T-helper 2 cell treated with Interferon-gamma antibody and Interleukin-4, amounts not matched to agents 5 μg/mL and 100 μg/mL, for 36 hours (primary cell): ENCODE measurements around the gene PHRF1.

Experiments
- DNase-seq: peaks from one replicate; pipeline ENCODE4 v3.0.0; 2021; ENCODE audit warnings: low spot score
- H3K27ac Mint-ChIP-seq: one replicate; pipeline ENCODE4 v1.8.0; 2021; ENCODE audit warnings: mild to moderate bottlenecking, mixed read lengths
- H3K27me3 Mint-ChIP-seq: one replicate; pipeline ENCODE4 v1.8.0; 2021; ENCODE audit warnings: low read depth, mixed read lengths
- H3K36me3 Mint-ChIP-seq: one replicate; pipeline ENCODE4 v1.8.0; 2021; ENCODE audit warnings: low read depth, mixed read lengths
- H3K4me1 Mint-ChIP-seq: one replicate; pipeline ENCODE4 v1.8.0; 2021; ENCODE audit warnings: low read depth, mixed read lengths
- H3K4me3 Mint-ChIP-seq: one replicate; pipeline ENCODE4 v1.8.0; 2022; ENCODE audit warnings: mild to moderate bottlenecking, moderate library complexity, mixed read lengths
- H3K9me3 Mint-ChIP-seq: one replicate; pipeline ENCODE4 v1.8.0; 2021; ENCODE audit warnings: mixed read lengths

PHRF1 gene

DNA sequence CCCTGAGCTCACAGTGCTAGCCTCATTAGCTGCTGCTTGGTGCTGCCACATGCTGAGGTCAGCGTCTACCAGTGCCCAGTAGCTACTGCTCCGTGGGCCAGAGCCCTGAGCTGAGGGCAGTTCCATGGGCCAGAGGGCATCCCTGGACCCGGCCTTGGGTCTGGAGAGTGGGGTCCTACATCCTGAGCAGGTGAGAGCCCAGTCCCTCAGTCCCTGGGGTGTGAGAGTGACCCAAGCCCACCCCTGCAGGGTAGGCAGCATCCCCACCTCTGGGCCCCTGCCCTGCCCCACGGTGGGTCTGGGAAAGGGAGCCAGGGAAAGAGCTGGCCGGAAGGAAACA lies 25.6 kb upstream of the PHRF1 start:
- no peak for DNase-seq
- Mint-ChIP-seq H3K27ac (no peak overlapping the region), H3K4me3 (no peak overlapping the region), H3K36me3 (no peaks in the 10 kb centered on the region), H3K4me1 (no peaks in the 10 kb centered on the region), H3K9me3 (no peaks in the 10 kb centered on the region), H3K27me3 (no peaks in the 10 kb centered on the region)

- Mint-ChIP-seq H3K4me1 (no peaks in the 10 kb centered on the region), H3K4me3 (no peak overlapping the region), H3K27me3 (no peaks in the 10 kb centered on the region), H3K27ac (no peak overlapping the region), H3K9me3 (no peaks in the 10 kb centered on the region), H3K36me3 (no peaks in the 10 kb centered on the region)
- no peak for DNase-seq
Measured at GRCh38 chr11:551131-551530, 25.1 kb upstream of the PHRF1 start.

GRCh38 chr11:551596-551995 lies 24.7 kb upstream of the PHRF1 start:
- H3K27me3 Mint-ChIP-seq: peaks cover 4% of the 10 kb centered on the region

DNA sequence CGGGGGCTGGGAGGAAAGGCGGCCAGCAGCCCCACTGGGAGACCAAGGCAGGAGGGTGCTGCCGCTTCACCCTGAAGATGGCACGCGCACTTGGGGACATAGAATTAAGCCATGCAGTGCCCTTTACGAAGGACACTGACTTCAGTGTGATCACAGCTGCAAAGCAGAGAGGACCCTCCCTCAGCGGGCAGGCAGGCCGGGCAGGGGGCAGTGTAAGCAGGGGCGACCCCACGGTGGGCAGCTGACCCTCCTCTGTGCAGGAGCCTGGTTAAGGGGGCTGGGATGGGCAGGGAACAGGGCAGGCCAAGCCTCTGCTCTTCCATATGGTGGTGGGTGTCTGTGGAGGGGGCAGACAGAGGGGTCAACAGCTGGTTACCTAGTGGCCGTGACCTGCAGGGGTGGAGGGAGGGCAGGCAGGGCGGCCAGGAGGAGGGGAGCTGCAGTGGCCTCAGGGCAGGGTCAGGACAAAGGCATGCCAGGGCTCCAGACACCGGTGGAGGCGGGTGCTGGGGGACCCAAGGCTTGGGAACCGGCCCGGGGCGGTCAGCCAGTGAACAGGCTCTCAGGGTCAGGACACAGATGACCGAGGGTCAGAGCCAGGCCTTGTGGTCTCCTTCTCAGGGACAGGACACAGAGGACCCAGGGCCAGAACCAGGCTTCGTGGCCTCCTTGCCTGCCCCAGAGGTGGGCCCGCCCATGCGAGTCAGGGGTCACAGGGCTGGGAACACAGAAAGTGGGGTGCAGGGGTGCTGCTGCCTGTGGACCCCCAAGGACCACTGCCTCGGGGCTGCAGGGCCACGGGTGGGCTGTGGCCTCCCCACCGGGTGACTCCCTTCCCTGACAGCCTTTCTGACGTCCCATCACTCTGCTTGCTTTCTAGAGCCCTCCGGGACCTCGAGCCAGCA lies 22.9 kb upstream of the PHRF1 start:
- no peak for DNase-seq
- no peaks in the 10 kb centered on the region for H3K9me3 Mint-ChIP-seq
- H3K36me3 Mint-ChIP-seq: no peaks in the 10 kb centered on the region
- peaks cover 14% of the 10 kb centered on the region for H3K27me3 Mint-ChIP-seq
- H3K4me3 Mint-ChIP-seq: no peak overlapping the region
- H3K27ac Mint-ChIP-seq: no peak overlapping the region
- H3K4me1 Mint-ChIP-seq: no peaks in the 10 kb centered on the region

More at GRCh38 chr11:551596-551995, 24.7 kb upstream of the PHRF1 start:
- DNase-seq: no peak
- Mint-ChIP-seq H3K36me3 (no peaks in the 10 kb centered on the region), H3K27ac (no peak overlapping the region), H3K9me3 (no peaks in the 10 kb centered on the region), H3K4me1 (no peaks in the 10 kb centered on the region), H3K4me3 (no peak overlapping the region)

DNA sequence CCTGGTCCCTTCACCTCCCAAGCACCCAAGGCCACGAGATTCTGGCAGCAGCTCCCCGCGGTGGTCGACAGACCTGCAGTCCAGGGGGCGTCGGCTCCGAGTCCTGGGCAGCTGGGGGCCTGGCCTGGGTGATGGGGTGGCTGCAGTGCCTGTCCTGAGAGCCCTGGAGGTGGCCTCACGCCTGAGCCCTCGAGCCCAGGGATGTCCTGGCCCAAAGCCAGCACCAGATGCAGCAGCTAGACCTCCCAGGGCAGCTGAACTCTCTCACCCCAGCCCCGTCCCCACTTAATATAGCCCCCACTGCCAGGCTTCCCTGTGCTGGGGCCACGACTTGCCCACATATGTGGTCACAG lies 22.3 kb upstream of the PHRF1 start:
- Mint-ChIP-seq H3K4me1 (no peaks in the 10 kb centered on the region), H3K9me3 (no peaks in the 10 kb centered on the region)

DNA sequence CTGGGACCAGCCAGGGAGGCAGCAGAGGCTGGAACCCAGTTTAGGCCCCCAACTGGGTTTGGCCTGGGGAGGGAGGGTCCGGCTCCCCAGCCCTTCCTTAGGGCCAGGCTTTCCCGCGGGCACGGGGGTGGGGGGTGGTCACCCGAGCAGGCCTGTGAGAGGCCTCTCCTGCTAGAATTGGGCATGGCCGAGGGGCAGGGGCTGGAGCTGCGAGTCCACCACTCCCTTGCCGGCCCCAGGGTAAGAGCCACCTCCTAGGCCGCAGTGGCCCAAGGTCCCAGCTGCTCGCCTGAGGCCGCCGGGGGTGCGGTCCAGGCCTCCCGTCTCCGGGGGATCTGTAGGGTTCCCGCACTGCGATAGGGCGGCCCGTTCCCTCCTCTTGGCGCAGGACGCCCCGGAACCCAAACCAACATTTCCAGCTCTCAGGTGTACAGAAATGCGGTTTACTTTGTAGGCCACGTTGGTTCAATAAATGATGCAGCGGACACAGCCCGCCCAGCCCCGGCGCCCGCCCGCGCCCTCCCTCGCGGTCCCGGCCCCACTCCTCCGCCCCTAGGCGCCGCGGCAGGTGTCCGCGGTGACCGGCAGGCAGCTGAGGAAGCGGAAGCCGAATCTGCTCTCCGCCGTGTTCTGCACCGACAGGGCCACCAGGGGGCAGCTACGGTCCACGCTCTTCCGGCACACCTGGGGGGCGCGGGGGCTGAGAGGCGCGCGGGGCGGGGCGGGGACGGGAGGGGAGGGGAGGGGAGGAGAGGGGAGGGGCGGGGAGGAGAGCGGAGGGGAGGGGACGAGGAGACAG lies 21.6 kb upstream of the PHRF1 start:
- Mint-ChIP-seq H3K9me3 (no peaks in the 10 kb centered on the region), H3K4me1 (peaks cover under 1% of the 10 kb centered on the region), H3K27me3 (peaks cover 14% of the 10 kb centered on the region), H3K36me3 (no peaks in the 10 kb centered on the region), H3K4me3 (no peak overlapping the region), H3K27ac (no peak overlapping the region)
- DNase-seq: peak; percentile 65

More for the DNA sequence above, 22.3 kb upstream of the PHRF1 start:
- Mint-ChIP-seq H3K36me3 (no peaks in the 10 kb centered on the region), H3K27me3 (peaks cover 14% of the 10 kb centered on the region), H3K27ac (no peak overlapping the region), H3K4me3 (no peak overlapping the region)
- DNase-seq: no peak

DNA sequence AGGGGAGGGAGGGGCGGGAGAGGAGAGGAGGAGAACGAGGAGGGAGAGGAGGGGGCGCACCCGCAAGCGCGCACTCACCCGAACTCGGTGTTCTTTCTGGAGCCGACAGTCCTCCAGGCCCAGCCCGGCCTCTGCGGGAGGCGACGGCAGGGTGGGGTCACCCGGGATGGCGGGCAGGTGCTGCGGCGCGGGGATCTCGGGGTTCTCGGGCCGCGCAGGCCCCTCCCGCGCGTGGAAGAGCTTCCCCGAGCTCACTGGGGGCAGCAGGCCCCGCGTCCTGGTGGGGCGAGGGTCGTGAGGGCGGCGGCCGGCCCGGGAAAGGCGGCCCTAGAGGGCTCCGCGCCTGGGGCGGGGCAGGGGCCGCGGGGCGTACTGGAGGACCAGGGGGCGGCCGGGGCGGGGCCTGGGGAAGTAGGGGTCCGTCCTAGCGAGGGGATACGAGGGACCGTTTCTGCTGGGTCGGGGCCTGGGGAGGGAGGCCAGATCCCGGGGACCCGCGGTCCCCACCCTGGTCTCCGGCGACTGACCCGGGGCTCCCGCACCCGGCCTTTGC lies 21.0 kb upstream of the PHRF1 start:
- DNase-seq: no peak
- Mint-ChIP-seq H3K9me3 (no peaks in the 10 kb centered on the region), H3K36me3 (no peaks in the 10 kb centered on the region), H3K27ac (no peak overlapping the region), H3K4me1 (peaks cover 5% of the 10 kb centered on the region), H3K27me3 (peaks cover 14% of the 10 kb centered on the region), H3K4me3 (no peak overlapping the region)

- Mint-ChIP-seq H3K27me3 (peaks cover 14% of the 10 kb centered on the region), H3K9me3 (no peaks in the 10 kb centered on the region), H3K27ac (no peak overlapping the region), H3K36me3 (no peaks in the 10 kb centered on the region), H3K4me1 (peaks cover 5% of the 10 kb centered on the region), H3K4me3 (no peak overlapping the region)
- DNase-seq: no peak
Measured at GRCh38 chr11:555780-556661, 20.2 kb upstream of the PHRF1 start.

DNA sequence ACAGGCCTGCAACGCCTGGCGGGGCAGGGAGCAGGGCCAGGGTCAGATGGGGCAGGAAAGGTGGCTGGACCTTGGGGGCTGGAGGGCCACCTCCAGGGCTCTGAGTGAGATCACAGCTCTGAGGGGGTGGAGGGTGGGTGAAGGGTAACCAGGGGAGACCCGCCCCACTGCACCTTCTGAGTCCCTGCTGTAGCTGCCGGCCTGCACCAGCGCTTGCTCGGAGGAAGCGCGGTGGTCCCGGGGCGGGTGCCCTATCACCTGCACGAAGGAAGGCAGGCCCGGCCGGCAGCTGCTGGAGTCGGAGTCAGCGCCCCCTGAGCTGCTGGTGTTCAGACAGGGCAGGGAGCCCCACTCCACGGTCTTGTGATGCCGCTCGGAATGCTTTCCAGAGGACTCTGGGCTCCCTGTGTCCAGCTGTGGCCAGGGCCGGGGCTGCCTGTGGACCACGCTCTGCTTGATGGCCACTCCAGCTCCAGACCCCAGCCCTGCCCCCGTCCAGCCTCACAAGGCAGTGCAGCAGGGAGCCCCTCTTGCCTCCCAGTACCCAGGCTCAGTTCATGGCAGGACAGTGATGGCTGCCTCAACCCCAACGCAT lies 19.5 kb upstream of the PHRF1 start:
- DNase-seq: no peak
- H3K4me3 Mint-ChIP-seq: no peak overlapping the region
- H3K4me1 Mint-ChIP-seq: peaks cover 9% of the 10 kb centered on the region
- no peaks in the 10 kb centered on the region for H3K9me3 Mint-ChIP-seq
- H3K27me3 Mint-ChIP-seq: peaks cover 14% of the 10 kb centered on the region
- H3K27ac Mint-ChIP-seq: no peak overlapping the region
- peaks cover 4% of the 10 kb centered on the region for H3K36me3 Mint-ChIP-seq

DNA sequence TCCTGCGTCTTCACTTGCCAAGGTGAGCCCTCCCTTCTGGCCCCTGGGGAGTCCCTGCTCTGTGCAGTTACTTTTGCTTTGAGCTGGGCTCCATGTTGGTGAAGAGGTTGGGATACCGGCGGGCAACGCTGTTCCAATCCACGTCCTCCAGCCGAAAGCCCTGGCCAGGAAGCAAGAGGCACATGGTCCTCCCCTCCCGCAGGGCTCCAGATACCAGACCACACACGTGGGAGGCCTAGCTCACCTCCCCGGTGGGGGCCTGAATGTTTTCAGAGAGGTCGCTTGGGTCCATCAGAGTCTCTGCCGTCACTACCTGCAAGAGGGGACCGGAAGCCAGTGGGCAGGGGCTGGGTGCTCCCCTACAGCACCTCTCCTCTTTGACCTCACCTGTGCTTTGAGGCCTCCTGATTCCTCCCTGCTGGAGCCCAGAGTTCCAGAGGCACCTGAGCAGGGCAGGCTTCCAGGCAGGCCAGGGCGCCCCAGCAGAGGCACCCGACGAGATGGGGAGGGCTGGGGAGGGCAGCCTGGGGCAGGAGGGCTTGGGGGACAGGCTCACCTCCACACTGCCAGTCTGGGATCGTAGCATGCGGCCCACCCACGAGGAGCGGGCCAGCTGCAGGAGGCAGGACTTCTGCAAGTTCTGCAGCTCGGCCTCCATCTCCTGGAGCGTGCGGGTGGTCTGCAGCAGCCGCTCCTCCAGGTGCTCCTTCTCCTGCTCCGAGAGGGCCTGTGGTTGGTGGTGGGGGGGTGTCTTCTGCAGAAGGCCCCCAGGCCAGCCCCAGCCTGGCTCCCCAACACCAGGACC lies 18.7 kb upstream of the PHRF1 start:
- Mint-ChIP-seq H3K27ac (no peak overlapping the region), H3K36me3 (peaks cover 4% of the 10 kb centered on the region), H3K4me1 (peaks cover 9% of the 10 kb centered on the region), H3K9me3 (no peaks in the 10 kb centered on the region), H3K4me3 (no peak overlapping the region), H3K27me3 (peaks cover 14% of the 10 kb centered on the region)
- DNase-seq: no peak

GRCh38 chr11:558503-558902 lies 17.8 kb upstream of the PHRF1 start:
- H3K27ac Mint-ChIP-seq: no peak overlapping the region
- H3K4me3 Mint-ChIP-seq: no peak overlapping the region

GRCh38 chr11:559020-559620 lies 17.1 kb upstream of the PHRF1 start:
- no peaks in the 10 kb centered on the region for H3K9me3 Mint-ChIP-seq
- H3K27me3 Mint-ChIP-seq: peaks cover 14% of the 10 kb centered on the region
- peaks cover 9% of the 10 kb centered on the region for H3K36me3 Mint-ChIP-seq
- no peak overlapping the region for H3K27ac Mint-ChIP-seq
- H3K4me1 Mint-ChIP-seq: peaks cover 9% of the 10 kb centered on the region
- no peak overlapping the region for H3K4me3 Mint-ChIP-seq
- DNase-seq: no peak

More at GRCh38 chr11:558503-558902, 17.8 kb upstream of the PHRF1 start:
- Mint-ChIP-seq H3K36me3 (peaks cover 5% of the 10 kb centered on the region), H3K4me1 (peaks cover 9% of the 10 kb centered on the region), H3K27me3 (peaks cover 14% of the 10 kb centered on the region), H3K9me3 (no peaks in the 10 kb centered on the region)
- no peak for DNase-seq
